Activated naive CD4-positive, alpha-beta T cell treated with anti-CD3 and anti-CD28 coated beads, Interleukin-2, amount 50 U/mL, for 16 hours (primary cell): ENCODE data around the gene ZNF764.

Source experiments
- DNase-seq: peaks from one replicate; pipeline ENCODE4 v3.0.0-alpha.2; 2020

The ZNF764 gene

GRCh38 chr16:30569746-30570635 lies 11.8 kb upstream of the ZNF764 start:
- no peak for DNase-seq

- no peak for DNase-seq
These were observed 11.1 kb upstream of the ZNF764 start for GRCh38 chr16:30569281-30569680.

- DNase-seq, result peak; percentile 39
These were observed 9.9 kb upstream of the ZNF764 start for GRCh38 chr16:30567991-30568638.

GRCh38 chr16:30567160-30567990 lies 9.2 kb upstream of the ZNF764 start:
- DNase-seq, result peak; percentile 67

GRCh38 chr16:30566531-30566930 lies 8.4 kb upstream of the ZNF764 start:
- no peak for DNase-seq

GRCh38 chr16:30565984-30566383 lies 7.8 kb upstream of the ZNF764 start:
- no peak for DNase-seq

- DNase-seq, result no peak
These were observed 7.4 kb upstream of the ZNF764 start for GRCh38 chr16:30565526-30565925.

- DNase-seq, result no peak
These were observed 3.8 kb upstream of the ZNF764 start for GRCh38 chr16:30562021-30562420.

- DNase-seq, result no peak
These were observed 3.1 kb upstream of the ZNF764 start for GRCh38 chr16:30561089-30561816.

- no peak for DNase-seq
These were observed 1.5 kb upstream of the ZNF764 start for GRCh38 chr16:30559690-30560089.

- no peak for DNase-seq
These were observed 709 bp upstream of the ZNF764 start for GRCh38 chr16:30558789-30559377.

- no peak for DNase-seq
These were observed 542 bp downstream of the ZNF764 start for GRCh38 chr16:30557707-30557956.

- no peak for DNase-seq
These were observed 2.1 kb downstream of the ZNF764 start for GRCh38 chr16:30556125-30556473.

- DNase-seq, result no peak
These were observed 2.7 kb downstream of the ZNF764 start for GRCh38 chr16:30555315-30556124.

- DNase-seq, result no peak
These were observed 3.4 kb downstream of the ZNF764 start for GRCh38 chr16:30554557-30555314.

GRCh38 chr16:30553393-30553899 lies 4.7 kb downstream of the ZNF764 start:
- DNase-seq, result no peak

- no peak for DNase-seq
These were observed 5.2 kb downstream of the ZNF764 start for GRCh38 chr16:30552956-30553355.

GRCh38 chr16:30551781-30552180 lies 6.4 kb downstream of the ZNF764 start:
- peak; percentile 43 for DNase-seq

GRCh38 chr16:30548416-30549253 lies 9.5 kb downstream of the ZNF764 start:
- no peak for DNase-seq

- DNase-seq, result no peak
These were observed 12.1 kb downstream of the ZNF764 start for GRCh38 chr16:30546115-30546514.
